HUDEP-2 (cell line): ENCODE results near the gene ADCY5.

ENCODE experiments used
- DNase-seq, 76 experiments: peaks; one replicate each; lab custom pipeline; 2025; ENCODE audit not compliant: unreplicated experiment in 76 of 76; lab: John Stamatoyannopoulos, UW

ADCY5 gene

GRCh38 chr3:123372686-123373473 lies 76.0 kb downstream of the ADCY5 start:
- no peak for DNase-seq

GRCh38 chr3:123371859-123372685 lies 76.8 kb downstream of the ADCY5 start:
- no peak for DNase-seq

- DNase-seq: no peak
These were observed 77.5 kb downstream of the ADCY5 start for GRCh38 chr3:123371426-123371825.

- no peak for DNase-seq
These were observed 78.1 kb downstream of the ADCY5 start for GRCh38 chr3:123370819-123371218.

GRCh38 chr3:123369085-123369484 lies 79.8 kb downstream of the ADCY5 start:
- DNase-seq: no peak

GRCh38 chr3:123367467-123368154 lies 81.3 kb downstream of the ADCY5 start:
- DNase-seq: no peak

- peak in 5 of 76 experiments; percentile 9 to 21 (median 12) for DNase-seq
These were observed 83.3 kb downstream of the ADCY5 start for GRCh38 chr3:123365450-123366143.

- no peak for DNase-seq
These were observed 87.8 kb downstream of the ADCY5 start for GRCh38 chr3:123361071-123361470.

- DNase-seq: no peak
These were observed 91.6 kb downstream of the ADCY5 start for GRCh38 chr3:123357275-123357674.

GRCh38 chr3:123353850-123354233 lies 95.0 kb downstream of the ADCY5 start:
- DNase-seq: no peak

GRCh38 chr3:123353227-123353849 lies 95.6 kb downstream of the ADCY5 start:
- DNase-seq: no peak

- no peak for DNase-seq
These were observed 96.7 kb downstream of the ADCY5 start for GRCh38 chr3:123352134-123352554.

GRCh38 chr3:123351501-123351900 lies 97.4 kb downstream of the ADCY5 start:
- no peak for DNase-seq

- no peak for DNase-seq
These were observed 97.9 kb downstream of the ADCY5 start for GRCh38 chr3:123350971-123351370.

GRCh38 chr3:123349566-123350435 lies 99.1 kb downstream of the ADCY5 start:
- no peak for DNase-seq

GRCh38 chr3:123349201-123349535 lies 99.7 kb downstream of the ADCY5 start:
- DNase-seq: no peak

- no peak for DNase-seq
These were observed 100.3 kb downstream of the ADCY5 start for GRCh38 chr3:123348471-123349200.

GRCh38 chr3:123347691-123348264 lies 101.1 kb downstream of the ADCY5 start:
- no peak for DNase-seq
